DND-41 (cell line): ENCODE data around the gene WDR70.

Source experiments
- CTCF ChIP-seq: IDR thresholded peaks from 2 replicates; pipeline ENCODE4 v1.5.1; 2012; ENCODE audit warnings: borderline replicate concordance, low read length, moderate library complexity, mild to moderate bottlenecking; ENCODE audit not compliant: poor library complexity, severe bottlenecking; ENCODE audit errors: extremely low read depth
- EZH2 ChIP-seq: IDR thresholded peaks from 3 replicates; pipeline ENCODE4 v1.6.1; 2012; ENCODE audit warnings: borderline replicate concordance, low read depth, mild to moderate bottlenecking, moderate library complexity, low read length, inconsistent platforms; ENCODE audit not compliant: severe bottlenecking

GRCh38 chr5:37767961-37768360 lies 388.8 kb downstream of the WDR70 start:
- TF ChIP-seq CTCF (no peak), EZH2 (no peak)
